Muscle of leg (tissue), 11 donors: Measurements from ENCODE around the gene KCNIP3. TPM values are rescaled to one million over a fixed set of nuclear protein-coding genes. Genes with fewer than 3 reads are reported as not detected.

Source experiments
- DNase-seq: peaks from one replicate; pipeline ENCODE4 v3.0.0; 2013
- H3K27ac ChIP-seq: one replicate; pipeline ENCODE4 v1.5.1; 2013; ENCODE audit warnings: mild to moderate bottlenecking, low read length, control low read depth
- H3K27me3 ChIP-seq: one replicate; pipeline ENCODE4 v1.6.1; 2013; ENCODE audit warnings: low read length; ENCODE audit not compliant: control insufficient read depth, insufficient read depth
- H3K36me3 ChIP-seq: one replicate; pipeline ENCODE4 v1.6.1; 2013; ENCODE audit warnings: low read length; ENCODE audit not compliant: control insufficient read depth, insufficient read depth
- H3K4me1 ChIP-seq: one replicate; pipeline ENCODE4 v1.6.1; 2013; ENCODE audit warnings: low read length; ENCODE audit not compliant: control insufficient read depth, insufficient read depth
- H3K4me3 ChIP-seq: one replicate; pipeline ENCODE4 v1.5.1; 2013; ENCODE audit warnings: low read length, control low read depth
- H3K9me3 ChIP-seq: replicated peaks from 2 replicates; pipeline ENCODE4 v1.6.1; 2013; ENCODE audit warnings: low read depth, low read length; ENCODE audit not compliant: control insufficient read depth
- WGBS: methylation state at CpG from one replicate; pipeline ENCODE4 v1.1.5; 2013; ENCODE audit warnings: missing lambda C conversion rate; ENCODE audit not compliant: insufficient coverage; 5-methylcytosine and 5-hydroxymethylcytosine counted together
- polyA plus RNA-seq, 8 donors: library from polyadenylated mRNA; unstranded; fragments of 120-200 nt; gene quantifications; one replicate each; pipeline versions ENCODE4 v1.2.1 to v1.2.3, GENCODE V29; 2013; ENCODE audit warnings: inconsistent platforms in 1 of 8, low replicate concordance in 1 of 8; ENCODE audit not compliant: insufficient read length in 8 of 8, insufficient read depth in 1 of 8
- total RNA-seq: library from RNA; stranded (reverse); fragments of 120-200 nt; gene quantifications from one replicate; pipeline ENCODE4 v1.2.4, GENCODE V29; 2013

Gene KCNIP3
- total and polyA plus RNA-seq, 9 donors, result 5.5 to 8.9 (median 6.9) TPM

GRCh38 chr2:95346231-95346737 is 49.1 kb downstream of the KCNIP3 start:
- Histone ChIP-seq H3K27me3 (peaks cover 39% of the 10 kb centered on the region), H3K4me1 (peaks cover 21% of the 10 kb centered on the region), H3K36me3 (no peaks in the 10 kb centered on the region), H3K4me3 (peak overlapping the region; percentile 48), H3K9me3 (no peaks in the 10 kb centered on the region), H3K27ac (peak overlapping the region; percentile 23)
- peak; percentile 78 for DNase-seq
- under 1% methylated on average over 87 of the region's 88 CpGs for WGBS

GRCh38 chr2:95346738-95347671 is 49.9 kb downstream of the KCNIP3 start:
- Histone ChIP-seq H3K9me3 (no peaks in the 10 kb centered on the region), H3K36me3 (no peaks in the 10 kb centered on the region), H3K27ac (no peak overlapping the region), H3K4me1 (peaks cover 21% of the 10 kb centered on the region), H3K27me3 (peaks cover 39% of the 10 kb centered on the region), H3K4me3 (peak overlapping the region; percentile 41)
- WGBS, result 12% methylated on average over 68 of the region's 78 CpGs
- DNase-seq, result no peak

GRCh38 chr2:95347681-95348608 is 50.8 kb downstream of the KCNIP3 start:
- 62% methylated on average over 11 of the region's 22 CpGs for WGBS
- Histone ChIP-seq H3K27ac (no peak overlapping the region), H3K27me3 (peaks cover 36% of the 10 kb centered on the region), H3K36me3 (no peaks in the 10 kb centered on the region), H3K4me1 (peaks cover 21% of the 10 kb centered on the region), H3K9me3 (no peaks in the 10 kb centered on the region), H3K4me3 (no peak overlapping the region)
- DNase-seq, result no peak

- peak; percentile 58 for DNase-seq
- H3K36me3 ChIP-seq, result no peaks in the 10 kb centered on the region
- H3K4me3 ChIP-seq, result no peak overlapping the region
- H3K27me3 ChIP-seq, result peaks cover 31% of the 10 kb centered on the region
- no CpG with 5 or more reads among the region's 12 CpGs for WGBS
- peaks cover 21% of the 10 kb centered on the region for H3K4me1 ChIP-seq
- no peaks in the 10 kb centered on the region for H3K9me3 ChIP-seq
- no peak overlapping the region for H3K27ac ChIP-seq
Observed at GRCh38 chr2:95348609-95349567, 51.7 kb downstream of the KCNIP3 start.

GRCh38 chr2:95349568-95350322 is 52.6 kb downstream of the KCNIP3 start:
- no peaks in the 10 kb centered on the region for H3K9me3 ChIP-seq
- H3K36me3 ChIP-seq, result no peaks in the 10 kb centered on the region
- H3K4me1 ChIP-seq, result peaks cover 21% of the 10 kb centered on the region
- no peak for DNase-seq
- no peak overlapping the region for H3K4me3 ChIP-seq
- no peak overlapping the region for H3K27ac ChIP-seq
- WGBS, result 80% methylated on average over 6 of the region's 12 CpGs
- peaks cover 23% of the 10 kb centered on the region for H3K27me3 ChIP-seq

- no peaks in the 10 kb centered on the region for H3K9me3 ChIP-seq
- no peak overlapping the region for H3K4me3 ChIP-seq
- no peak overlapping the region for H3K27ac ChIP-seq
- 57% methylated on average over 2 of the region's 7 CpGs for WGBS
- H3K4me1 ChIP-seq, result peaks cover 17% of the 10 kb centered on the region
- peaks cover 17% of the 10 kb centered on the region for H3K27me3 ChIP-seq
- no peaks in the 10 kb centered on the region for H3K36me3 ChIP-seq
- DNase-seq, result no peak
Observed at GRCh38 chr2:95350368-95350767, 53.2 kb downstream of the KCNIP3 start.

- H3K27ac ChIP-seq, result no peak overlapping the region
- H3K36me3 ChIP-seq, result no peaks in the 10 kb centered on the region
- WGBS, result 79% methylated on average over 11 of the region's 13 CpGs
- peaks cover 11% of the 10 kb centered on the region for H3K4me1 ChIP-seq
- peaks cover 11% of the 10 kb centered on the region for H3K27me3 ChIP-seq
- DNase-seq, result no peak
- H3K9me3 ChIP-seq, result no peaks in the 10 kb centered on the region
- no peak overlapping the region for H3K4me3 ChIP-seq
Observed at GRCh38 chr2:95350774-95351597, 53.8 kb downstream of the KCNIP3 start.

- peaks cover 11% of the 10 kb centered on the region for H3K27me3 ChIP-seq
- H3K4me1 ChIP-seq, result peaks cover 11% of the 10 kb centered on the region
- H3K36me3 ChIP-seq, result no peaks in the 10 kb centered on the region
- DNase-seq, result no peak
- H3K4me3 ChIP-seq, result no peak overlapping the region
- H3K27ac ChIP-seq, result no peak overlapping the region
- H3K9me3 ChIP-seq, result no peaks in the 10 kb centered on the region
- WGBS, result 36% methylated on average over 1 of the region's 4 CpGs
Observed at GRCh38 chr2:95351598-95351915, 54.4 kb downstream of the KCNIP3 start.
